Mammary epithelial cell (primary cell): ENCODE measurements around the gene CALHM4.

Source experiments
- EZH2 ChIP-seq: IDR thresholded peaks from 2 replicates; pipeline ENCODE4 v1.6.1; 2012; ENCODE audit warnings: low read length, inconsistent platforms, borderline replicate concordance
- TF ChIP-seq, protein P1 (sequence below), 2 donors: IDR thresholded peaks in 1 of 2; conservative IDR thresholded peaks in 1 of 2; 2 replicates each; pipeline ENCODE4 v1.5.1; 2011 to 2012; ENCODE audit warnings: inconsistent platforms in 2 of 2, low read length in 2 of 2, mild to moderate bottlenecking in 2 of 2, control low read depth in 1 of 2, low read depth in 1 of 2; ENCODE audit not compliant: insufficient read depth in 1 of 2; ENCODE audit errors: extremely low read depth in 1 of 2

- TF ChIP-seq, protein P1, sequence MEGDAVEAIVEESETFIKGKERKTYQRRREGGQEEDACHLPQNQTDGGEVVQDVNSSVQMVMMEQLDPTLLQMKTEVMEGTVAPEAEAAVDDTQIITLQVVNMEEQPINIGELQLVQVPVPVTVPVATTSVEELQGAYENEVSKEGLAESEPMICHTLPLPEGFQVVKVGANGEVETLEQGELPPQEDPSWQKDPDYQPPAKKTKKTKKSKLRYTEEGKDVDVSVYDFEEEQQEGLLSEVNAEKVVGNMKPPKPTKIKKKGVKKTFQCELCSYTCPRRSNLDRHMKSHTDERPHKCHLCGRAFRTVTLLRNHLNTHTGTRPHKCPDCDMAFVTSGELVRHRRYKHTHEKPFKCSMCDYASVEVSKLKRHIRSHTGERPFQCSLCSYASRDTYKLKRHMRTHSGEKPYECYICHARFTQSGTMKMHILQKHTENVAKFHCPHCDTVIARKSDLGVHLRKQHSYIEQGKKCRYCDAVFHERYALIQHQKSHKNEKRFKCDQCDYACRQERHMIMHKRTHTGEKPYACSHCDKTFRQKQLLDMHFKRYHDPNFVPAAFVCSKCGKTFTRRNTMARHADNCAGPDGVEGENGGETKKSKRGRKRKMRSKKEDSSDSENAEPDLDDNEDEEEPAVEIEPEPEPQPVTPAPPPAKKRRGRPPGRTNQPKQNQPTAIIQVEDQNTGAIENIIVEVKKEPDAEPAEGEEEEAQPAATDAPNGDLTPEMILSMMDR (conservative IDR thresholded peaks at IDR 0.05 in 1 of 2, IDR thresholded peaks at IDR 0.05 in 1 of 2; ENCODE audit: extremely low read depth in 1 of 2, insufficient read depth in 1 of 2, low read depth in 1 of 2, low read length in 2 of 2) = no peak
- TF ChIP-seq EZH2 = no peak
These were observed 7.9 kb upstream of the CALHM4 start, which contains the start of gene TRAPPC3L for GRCh38 chr6:116545651-116546050.
